ENCODE data around the gene HTR1E.

- TF ChIP-seq POLR2AphosphoS5 (IDR thresholded peaks at IDR 0.05; ENCODE audit: low read depth, low read length) (no peak), POLR2A (IDR thresholded peaks at IDR 0.05; ENCODE audit: low read depth, low read length) (no peak), TAF1 (IDR thresholded peaks at IDR 0.05; ENCODE audit: low read depth, low read length) (no peak), SPI1 (IDR thresholded peaks at IDR 0.05; ENCODE audit: low read depth, low read length) (no peak), PAX5 (IDR thresholded peaks at IDR 0.05; ENCODE audit: insufficient read depth, low read length, severe bottlenecking) (no peak)
Observed at GRCh38 chr6:86913795-86914194, 23.5 kb upstream of the HTR1E start.

Measured in GM12891 (cell line).